IPS-18a (cell line): ENCODE measurements around the gene PCK2.

ENCODE experiments used
- H3K27ac ChIP-seq: one replicate; pipeline ENCODE4 v1.5.1; 2013; ENCODE audit warnings: low read length
- H3K27me3 ChIP-seq: one replicate; pipeline ENCODE4 v1.6.1; 2013; ENCODE audit warnings: mild to moderate bottlenecking, low read length; ENCODE audit not compliant: control insufficient read depth, insufficient read depth
- H3K36me3 ChIP-seq: one replicate; pipeline ENCODE4 v1.6.1; 2013; ENCODE audit warnings: low read depth, low read length; ENCODE audit not compliant: control insufficient read depth
- H3K4me1 ChIP-seq: one replicate; pipeline ENCODE4 v1.6.1; 2013; ENCODE audit warnings: low read depth, low read length; ENCODE audit not compliant: control insufficient read depth
- H3K4me3 ChIP-seq: one replicate; pipeline ENCODE4 v1.5.1; 2013; ENCODE audit warnings: low read length
- H3K9ac ChIP-seq: one replicate; pipeline ENCODE4 v1.6.1; 2013; ENCODE audit warnings: mild to moderate bottlenecking, low read length, moderate library complexity
- H3K9me3 ChIP-seq: one replicate; pipeline ENCODE4 v1.6.1; 2013; ENCODE audit warnings: low read depth, low read length; ENCODE audit not compliant: control insufficient read depth

Gene PCK2

GRCh38 chr14:24147761-24148428 lies 53.8 kb downstream of the PCK2 start:
- Histone ChIP-seq H3K9me3 (no peaks in the 10 kb centered on the region), H3K9ac (peak overlapping the region; percentile 71), H3K4me1 (peaks cover 8% of the 10 kb centered on the region), H3K27me3 (no peaks in the 10 kb centered on the region), H3K27ac (no peak overlapping the region), H3K36me3 (peaks cover 49% of the 10 kb centered on the region), H3K4me3 (peak overlapping the region; percentile 97)

GRCh38 chr14:24149302-24149969 lies 55.3 kb downstream of the PCK2 start:
- no peaks in the 10 kb centered on the region for H3K27me3 ChIP-seq
- no peak overlapping the region for H3K4me3 ChIP-seq
- peaks cover 8% of the 10 kb centered on the region for H3K4me1 ChIP-seq
- peaks cover 41% of the 10 kb centered on the region for H3K36me3 ChIP-seq
- H3K9me3 ChIP-seq = no peaks in the 10 kb centered on the region
- no peak overlapping the region for H3K9ac ChIP-seq
- H3K27ac ChIP-seq = no peak overlapping the region

GRCh38 chr14:24150061-24150460 lies 56.0 kb downstream of the PCK2 start:
- Histone ChIP-seq H3K27me3 (no peaks in the 10 kb centered on the region), H3K4me1 (peaks cover 8% of the 10 kb centered on the region), H3K27ac (no peak overlapping the region), H3K9me3 (no peaks in the 10 kb centered on the region), H3K36me3 (peaks cover 40% of the 10 kb centered on the region), H3K9ac (no peak overlapping the region), H3K4me3 (no peak overlapping the region)

- Histone ChIP-seq H3K9me3 (no peaks in the 10 kb centered on the region), H3K4me3 (no peak overlapping the region), H3K4me1 (peaks cover 6% of the 10 kb centered on the region), H3K27ac (no peak overlapping the region), H3K9ac (no peak overlapping the region), H3K36me3 (peaks cover 45% of the 10 kb centered on the region), H3K27me3 (no peaks in the 10 kb centered on the region)
These were observed 56.5 kb downstream of the PCK2 start for GRCh38 chr14:24150567-24150966.

GRCh38 chr14:24150993-24151392 lies 56.9 kb downstream of the PCK2 start:
- Histone ChIP-seq H3K27me3 (no peaks in the 10 kb centered on the region), H3K27ac (no peak overlapping the region), H3K9ac (no peak overlapping the region), H3K36me3 (peaks cover 50% of the 10 kb centered on the region), H3K4me3 (no peak overlapping the region), H3K4me1 (peaks cover 3% of the 10 kb centered on the region), H3K9me3 (no peaks in the 10 kb centered on the region)

- peaks cover 51% of the 10 kb centered on the region for H3K36me3 ChIP-seq
- no peak overlapping the region for H3K27ac ChIP-seq
- no peaks in the 10 kb centered on the region for H3K9me3 ChIP-seq
- no peak overlapping the region for H3K9ac ChIP-seq
- no peak overlapping the region for H3K4me3 ChIP-seq
- peaks cover 3% of the 10 kb centered on the region for H3K4me1 ChIP-seq
- no peaks in the 10 kb centered on the region for H3K27me3 ChIP-seq
These were observed 57.4 kb downstream of the PCK2 start for GRCh38 chr14:24151404-24152080.
